ENCODE measurements around the gene GAK.

Gene GAK

DNA sequence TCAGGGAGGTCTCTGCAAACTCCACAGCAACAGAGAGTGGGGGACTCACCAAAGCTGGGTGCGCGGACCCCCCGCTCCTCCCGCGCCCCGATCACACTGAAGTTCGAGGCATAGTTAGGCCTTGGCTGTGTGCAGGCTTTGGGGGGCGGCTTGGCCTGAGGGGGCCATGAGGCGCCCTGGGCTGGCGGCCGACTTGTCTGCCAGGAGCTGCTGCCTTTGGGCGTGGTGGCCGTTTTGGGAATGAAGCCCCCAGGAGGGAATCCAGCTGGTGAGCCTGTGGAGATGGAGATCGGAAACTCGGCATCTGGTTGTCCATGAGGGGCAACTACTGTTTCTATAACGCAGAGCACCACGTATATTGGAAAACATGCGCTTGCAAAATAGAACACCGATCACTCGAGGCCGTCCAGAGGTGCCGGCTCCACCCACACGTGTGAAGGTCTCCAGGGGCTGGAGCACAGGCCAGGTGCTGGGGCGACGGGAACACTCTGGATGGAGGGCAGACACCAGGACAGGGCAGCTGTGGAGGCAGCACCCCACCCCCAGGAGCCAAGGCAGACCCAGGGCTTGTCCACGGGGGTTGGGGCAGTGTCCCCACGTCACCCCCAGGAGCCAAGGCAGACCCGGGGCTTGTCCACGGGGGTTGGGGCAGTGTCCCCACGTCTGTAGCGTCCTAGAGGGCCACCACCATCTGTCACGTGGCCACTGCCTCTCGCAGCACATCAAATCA, 80.2 kb downstream of the GAK start:
- no peak for DNase-seq (ENCODE audit: low spot score)

DNA sequence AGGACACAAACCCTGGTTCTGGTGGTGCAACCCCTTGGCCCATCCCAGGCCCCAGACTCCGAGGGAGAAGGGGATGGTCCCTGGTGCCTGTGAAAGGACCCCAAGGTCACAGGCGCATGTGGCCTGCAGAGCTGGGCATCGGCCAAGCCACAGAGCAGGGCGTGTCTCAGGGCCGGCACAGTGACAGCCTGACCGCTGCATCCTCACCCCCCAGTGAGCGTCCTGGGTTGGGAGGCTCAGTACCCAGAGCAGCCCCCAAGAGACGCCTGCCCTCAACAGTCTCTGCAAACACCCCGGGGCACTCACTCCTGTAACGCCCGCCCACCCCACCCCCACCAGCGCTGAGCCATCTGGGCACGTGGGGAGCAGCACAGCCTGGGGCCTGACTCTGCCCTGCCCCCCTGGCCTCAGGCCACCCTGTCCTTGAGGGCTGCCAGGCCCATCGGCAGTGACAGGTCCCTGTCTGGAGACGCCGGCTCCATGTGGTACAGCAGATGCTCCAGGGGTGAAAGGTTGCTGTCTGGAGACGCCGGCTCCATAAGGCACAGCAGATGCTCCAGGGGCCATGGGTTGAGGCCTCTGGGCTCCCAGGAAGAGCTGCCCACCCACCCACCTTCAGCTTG, 81.7 kb downstream of the GAK start:
- DNase-seq (ENCODE audit: low spot score), result peak; percentile 35

DNA sequence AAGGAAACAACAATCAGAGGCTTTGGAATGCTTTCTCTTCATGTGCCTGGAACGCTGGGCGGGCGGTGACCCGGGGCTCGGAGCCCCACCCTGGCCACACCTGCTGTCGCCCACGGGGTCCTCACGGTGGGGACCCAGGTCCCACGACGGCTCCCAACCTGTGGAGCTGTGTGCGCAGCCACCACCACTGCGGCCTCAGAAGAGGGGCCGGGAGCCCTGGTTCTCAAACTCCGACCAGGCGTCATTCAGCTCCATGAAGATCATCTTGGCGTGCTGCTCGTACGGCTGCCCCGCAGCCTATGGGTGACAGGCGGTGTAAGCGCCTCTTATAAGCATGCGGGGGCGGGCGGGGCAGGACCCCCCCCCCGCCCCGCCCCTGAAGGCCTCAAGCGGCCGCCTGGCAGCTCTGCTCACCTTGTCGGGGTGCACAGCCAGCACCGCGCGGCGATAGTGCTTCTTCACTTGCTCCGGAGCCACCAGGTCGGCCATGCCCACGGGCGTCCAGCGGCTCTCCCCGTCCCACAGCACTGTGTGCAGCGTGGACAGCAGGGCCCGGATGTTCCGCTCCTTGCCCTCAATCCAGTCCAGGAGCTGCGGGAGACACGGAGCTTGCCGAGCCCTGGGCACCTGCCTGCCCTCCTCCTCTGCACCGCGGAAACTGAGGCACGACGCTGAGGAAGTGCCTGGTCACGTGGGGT, 82.5 kb downstream of the GAK start:
- DNase-seq (ENCODE audit: low spot score), result no peak

DNA sequence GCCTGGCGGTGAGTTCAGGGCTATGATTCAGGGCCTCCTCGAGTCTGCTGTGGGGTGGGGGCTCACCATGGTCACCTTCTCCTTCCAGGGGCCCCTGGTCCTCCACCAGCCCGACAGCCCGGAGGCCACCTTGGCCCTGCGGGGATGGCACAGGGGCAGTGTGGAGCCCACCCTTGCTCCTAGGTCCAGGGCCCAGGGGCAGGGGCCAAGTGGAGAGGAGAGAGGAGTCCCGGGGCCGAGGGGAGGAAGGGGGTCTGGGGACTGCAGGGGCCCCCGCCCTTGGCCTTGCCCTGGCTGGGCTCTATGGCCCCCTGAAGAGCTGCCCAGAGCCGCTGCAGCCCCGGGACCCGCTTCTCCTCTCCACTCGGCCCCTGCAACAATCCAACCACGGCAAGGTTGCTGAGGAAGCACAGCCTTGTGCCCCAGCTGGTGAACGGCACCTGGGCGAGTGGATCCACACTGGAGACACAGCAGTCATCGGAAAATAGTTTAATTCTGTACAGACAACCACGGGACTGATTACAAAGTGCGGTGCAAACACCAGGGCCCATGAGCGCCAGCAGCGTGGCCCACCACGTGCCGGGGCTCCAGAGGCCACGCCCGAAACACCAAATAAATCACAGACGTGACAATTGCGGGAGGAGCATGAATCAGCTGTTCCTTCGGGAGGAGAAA, 83.2 kb downstream of the GAK start:
- no peak for DNase-seq (ENCODE audit: low spot score)

DNA sequence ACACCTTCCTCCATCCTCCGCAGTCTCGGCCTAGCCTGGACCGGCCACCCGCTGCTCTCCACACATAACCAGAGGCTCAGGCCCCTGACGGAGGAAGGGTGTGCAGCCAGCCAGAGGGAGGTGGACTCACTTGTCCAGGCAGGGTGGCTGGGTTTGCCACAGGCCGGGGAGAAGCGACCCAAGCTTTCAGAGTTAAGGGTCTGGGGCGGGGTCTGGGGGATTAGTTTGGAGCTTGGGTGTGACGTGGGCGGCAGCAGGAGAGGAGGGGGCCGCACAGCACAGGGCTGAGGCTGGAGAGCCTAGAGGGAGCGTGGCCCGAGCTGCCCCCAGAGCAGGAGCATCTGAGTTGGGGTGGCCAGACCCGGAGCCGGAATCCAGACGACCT, 83.8 kb downstream of the GAK start:
- no peak for DNase-seq (ENCODE audit: low spot score)

DNA sequence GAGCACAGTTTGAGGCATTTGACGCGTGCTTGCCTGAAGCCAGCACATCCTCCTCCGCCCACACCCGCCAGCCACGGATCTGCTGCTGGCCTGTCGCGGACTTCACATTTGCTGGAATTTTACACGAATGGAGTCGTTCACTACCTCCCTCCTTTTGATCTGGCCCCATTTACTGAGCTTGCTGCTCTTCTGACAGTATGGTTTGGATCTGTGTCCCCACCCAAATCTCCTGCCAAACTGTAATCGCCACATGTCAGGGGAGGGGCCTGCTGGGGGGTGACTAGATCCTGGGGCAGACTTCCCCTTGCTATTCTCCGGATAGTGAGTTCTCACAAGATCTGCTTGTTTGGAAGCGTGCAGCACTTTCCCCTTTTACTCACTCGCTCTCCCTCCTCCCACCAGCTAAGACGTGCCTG, 86.3 kb downstream of the GAK start:
- DNase-seq (ENCODE audit: low spot score), result no peak

DNA sequence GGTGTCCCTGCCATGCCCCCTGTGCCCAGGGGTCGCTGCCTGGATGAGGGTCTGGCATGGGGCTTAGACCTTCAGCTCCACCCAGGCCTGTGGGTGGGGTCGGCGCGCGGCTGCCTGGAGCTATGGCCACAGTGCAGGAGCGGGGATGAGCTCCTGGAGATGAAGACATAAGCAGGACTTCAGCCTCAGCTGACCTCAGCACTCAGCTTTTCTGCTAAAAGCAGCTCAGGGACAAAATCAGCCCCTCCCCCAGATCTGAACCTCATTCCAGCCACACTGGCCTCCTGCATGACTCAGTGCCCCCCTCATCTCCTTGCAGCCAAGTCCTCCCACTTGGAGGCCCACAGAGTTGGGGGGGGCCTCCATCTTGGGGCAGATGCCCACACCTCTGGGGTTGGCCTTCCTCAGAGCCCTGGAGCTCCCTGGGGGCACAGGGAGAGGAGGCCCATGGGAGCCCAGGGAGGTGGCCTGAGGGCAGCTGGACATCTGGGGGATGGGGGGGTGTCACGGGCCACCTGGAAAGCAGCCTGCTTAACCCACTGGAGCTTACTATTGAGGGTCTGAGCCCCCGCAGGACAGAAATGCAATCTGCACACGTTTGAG, 86.8 kb downstream of the GAK start:
- DNase-seq (ENCODE audit: low spot score), result no peak

DNA sequence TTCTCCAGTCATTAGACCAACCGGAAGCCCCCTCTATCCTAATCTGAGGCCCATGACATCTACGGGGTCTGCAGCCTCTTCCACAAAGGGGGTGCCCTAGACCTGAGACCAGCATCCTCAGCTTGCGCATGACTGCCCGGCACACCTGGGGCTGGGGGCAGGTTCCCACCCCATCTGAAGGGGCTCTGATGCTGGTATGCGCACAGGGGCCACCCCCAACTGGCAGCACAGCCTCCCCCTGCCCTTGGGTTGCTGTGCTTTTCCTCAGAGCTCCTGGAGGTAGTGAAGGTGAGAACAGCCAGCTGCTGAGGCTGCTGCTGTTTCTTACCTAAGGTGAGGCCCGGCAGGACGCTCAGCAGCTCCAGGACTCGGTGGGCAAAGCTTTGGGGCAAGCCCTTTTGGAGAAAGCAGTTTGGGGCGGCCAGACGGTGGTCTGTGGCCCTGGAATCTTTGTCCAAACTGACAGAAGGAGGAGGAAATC, 87.3 kb downstream of the GAK start:
- no peak for DNase-seq (ENCODE audit: low spot score)

DNA sequence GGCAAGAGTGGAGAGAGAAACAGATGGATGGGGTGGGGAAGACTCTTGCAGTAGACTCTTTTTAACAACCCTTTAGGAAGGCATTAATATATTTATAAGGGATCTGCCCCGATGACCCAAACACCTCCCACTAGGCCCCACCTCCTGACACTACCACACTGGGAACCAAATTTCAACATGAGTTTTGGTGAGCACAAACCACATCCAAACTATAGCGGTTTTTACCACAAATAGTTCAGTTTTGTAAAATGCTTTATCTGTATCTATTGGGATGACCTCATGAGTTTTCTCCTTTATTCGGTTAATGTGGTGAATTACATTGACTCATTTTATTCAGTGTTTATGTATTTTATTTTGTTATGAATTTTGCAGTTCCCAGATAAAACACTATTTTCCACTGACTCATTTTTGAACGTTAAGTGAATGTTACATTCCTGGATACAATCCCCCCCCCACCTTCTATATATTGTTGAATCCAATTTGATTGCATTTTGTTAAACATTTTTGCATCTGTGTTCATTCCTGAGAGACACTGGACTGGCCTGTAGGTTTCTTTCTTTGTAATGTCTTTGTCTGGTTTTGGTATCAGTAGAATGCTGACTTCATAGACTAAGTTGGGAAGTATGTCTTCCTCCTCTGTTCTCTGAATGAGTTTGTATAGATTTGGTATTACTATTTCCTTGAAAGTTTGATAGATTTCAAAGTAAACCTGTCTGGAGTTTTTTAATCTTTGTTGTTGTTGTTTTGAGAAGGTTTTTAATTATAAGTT, 92.3 kb downstream of the GAK start:
- DNase-seq (ENCODE audit: low spot score), result no peak

DNA sequence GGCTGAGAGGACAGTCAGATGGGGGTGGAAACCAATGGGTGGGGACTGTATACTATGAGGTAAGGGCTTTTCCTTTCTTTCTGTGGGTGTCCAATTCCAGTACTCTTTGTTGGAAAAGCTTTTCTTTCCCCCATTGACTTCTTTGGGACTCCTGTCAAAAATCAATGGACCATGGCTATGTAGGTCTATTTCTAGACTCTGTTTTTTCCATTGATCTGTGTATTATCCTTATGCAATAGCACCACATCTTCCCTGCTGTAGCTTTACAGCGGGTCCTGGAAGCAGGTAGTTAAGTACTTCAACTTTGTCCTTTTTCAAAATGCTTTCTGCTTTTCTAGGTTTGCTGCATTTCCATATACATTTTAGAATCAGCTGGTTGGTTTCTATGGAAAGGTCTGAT, 94.3 kb downstream of the GAK start:
- DNase-seq (ENCODE audit: low spot score), result no peak

DNA sequence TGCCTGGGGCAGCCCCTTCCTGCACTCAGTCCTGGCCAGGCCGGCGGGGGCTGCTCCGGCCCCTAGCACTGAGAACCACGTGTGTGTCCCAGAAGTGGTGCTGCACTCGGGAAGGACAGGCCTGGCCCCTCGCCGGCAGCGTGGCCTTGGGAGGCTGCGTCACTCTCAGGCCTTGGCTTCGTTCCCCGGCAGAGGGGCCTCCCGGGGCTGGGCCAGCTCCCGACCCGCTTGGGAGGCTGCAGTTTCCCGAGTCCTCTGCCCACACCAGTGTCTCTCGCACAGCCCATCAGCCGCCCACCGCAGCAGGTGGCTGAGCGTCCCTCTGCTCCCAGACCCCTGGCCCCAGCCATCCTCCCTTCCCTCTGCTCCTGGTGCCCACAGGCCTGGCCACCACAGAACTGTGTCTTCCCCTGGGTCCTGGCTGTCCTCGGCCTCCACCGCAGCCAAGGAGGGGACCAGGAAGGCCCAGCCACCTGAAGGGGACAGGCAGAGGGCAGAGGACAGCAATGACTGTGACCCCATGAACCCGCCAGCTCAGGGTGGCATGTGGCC, 95.3 kb downstream of the GAK start:
- DNase-seq (ENCODE audit: low spot score), result peak; percentile 29

DNA sequence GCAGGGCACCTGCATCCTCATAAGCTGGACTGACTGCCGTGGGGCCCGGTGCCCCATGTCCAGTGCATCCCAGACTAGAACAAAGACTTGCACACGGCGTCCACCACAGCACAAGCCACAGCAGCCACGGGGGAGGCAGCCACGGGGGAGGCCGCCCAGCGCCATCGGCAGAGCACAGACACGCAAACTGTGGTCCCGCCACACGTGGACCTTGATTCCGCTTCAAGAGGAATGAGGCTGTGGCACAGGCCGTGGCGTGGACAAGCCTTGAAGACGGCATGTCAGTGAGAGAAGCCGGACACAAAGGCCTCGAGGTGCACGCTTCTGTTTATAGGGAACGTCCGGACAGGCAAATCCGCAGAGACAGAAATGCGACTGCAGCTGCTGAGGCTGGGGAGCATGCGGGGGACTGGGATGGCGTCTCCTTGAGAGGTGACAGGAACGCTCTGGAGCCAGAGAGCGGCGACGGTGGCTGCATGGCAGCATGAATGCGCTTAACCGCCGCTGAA, 96.1 kb downstream of the GAK start:
- DNase-seq (ENCODE audit: low spot score), result no peak

GRCh38 chr4:835148-836002, 96.7 kb downstream of the GAK start:
- DNase-seq (ENCODE audit: low spot score), result no peak

DNA sequence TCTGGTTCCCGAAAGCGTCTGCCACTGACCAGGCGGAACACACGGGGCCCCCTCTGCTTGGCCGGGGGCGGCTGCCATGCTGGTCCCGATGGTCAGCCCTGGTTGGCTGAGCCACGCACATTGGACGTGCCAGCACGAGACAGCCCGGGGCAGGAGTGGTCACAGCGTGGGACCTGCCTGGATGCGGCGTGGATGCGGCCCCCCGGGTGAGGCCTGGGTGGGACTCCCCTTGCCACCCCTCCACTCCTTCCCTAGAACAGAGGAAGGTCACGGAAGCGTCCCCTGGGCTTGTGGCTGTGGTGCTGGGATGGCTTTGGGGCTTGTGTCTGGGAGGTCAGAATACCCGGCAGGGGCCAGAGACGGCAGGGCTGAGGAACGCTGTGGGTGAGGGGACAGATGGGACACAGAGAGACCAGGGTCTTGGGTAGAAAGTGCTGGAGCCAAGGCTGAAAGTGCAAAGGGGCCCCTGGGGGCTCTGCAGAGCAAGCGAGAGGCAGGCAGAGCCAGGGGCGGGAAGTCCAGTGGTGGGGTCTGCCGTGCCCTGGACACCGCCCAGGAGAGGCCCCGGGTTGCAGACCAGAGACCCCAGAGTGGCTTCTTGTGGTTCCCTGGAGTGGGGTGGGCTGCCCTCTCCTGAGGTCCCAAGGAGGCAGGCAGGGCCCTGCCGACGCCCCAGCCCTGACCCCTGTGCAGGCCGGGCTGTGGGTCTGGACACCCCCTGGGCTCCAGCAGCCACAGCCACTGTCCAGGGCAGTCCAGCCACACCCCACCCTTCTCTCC, 97.6 kb downstream of the GAK start:
- no peak for DNase-seq (ENCODE audit: low spot score)

- DNase-seq (ENCODE audit: low spot score), result no peak
These were observed 98.3 kb downstream of the GAK start for GRCh38 chr4:833731-834367.

DNA sequence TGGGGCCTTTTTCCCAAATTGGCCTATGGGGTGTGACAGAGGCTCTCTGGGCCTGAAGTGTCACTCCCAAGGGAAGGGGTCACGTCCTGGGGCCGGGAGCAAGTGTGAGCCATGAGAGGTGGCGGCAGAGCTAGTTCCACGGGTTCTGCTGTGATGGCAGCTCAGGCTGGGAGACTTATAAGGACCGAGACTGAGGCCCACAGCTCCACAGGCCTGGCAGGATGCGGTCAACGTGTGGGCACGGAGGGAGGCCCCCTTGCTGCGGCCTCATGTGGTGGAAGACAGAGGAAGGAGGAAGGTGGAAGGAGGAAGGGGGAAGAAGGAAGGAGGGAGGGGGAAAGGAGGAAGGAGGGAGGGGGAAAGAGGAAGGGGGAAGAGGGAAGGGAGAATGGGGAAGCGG, 99.0 kb downstream of the GAK start:
- DNase-seq (ENCODE audit: low spot score), result no peak

- no peak for DNase-seq (ENCODE audit: low spot score)
These were observed 99.6 kb downstream of the GAK start for GRCh38 chr4:832536-832935.

GRCh38 chr4:832108-832507, 100.0 kb downstream of the GAK start:
- DNase-seq (ENCODE audit: low spot score), result no peak
